GM23338 (cell line): Measurements from ENCODE around the gene SCIN. TPM values are rescaled to one million over a fixed set of nuclear protein-coding genes. Genes with fewer than 3 reads are reported as not detected.

ENCODE experiments used
- ATAC-seq: fragments of 200-7000 bp; cut with Tn5 transposase; 3 replicates; pipeline ENCODE4 v1.9.1; 2020
- DNase-seq: peaks from one replicate; pipeline ENCODE4 v3.0.0-alpha.2; 2015; ENCODE audit warnings: low spot score
- H2AFZ ChIP-seq: fragments of 200-600 bp; sonication (generic); 2 replicates; pipeline ENCODE4 v1.8.0; 2016; ENCODE audit warnings: antibody characterized with exemption, mild to moderate bottlenecking, moderate library complexity
- H3F3A ChIP-seq: fragments of 200-600 bp; sonication (generic); replicated peaks from 2 replicates; pipeline ENCODE4 v1.8.0; 2017; ENCODE audit warnings: antibody characterized with exemption, mixed run types, low read depth
- H3K27ac ChIP-seq: fragments of 200-600 bp; sonication (generic); 2 replicates; pipeline ENCODE4 v1.6.1; 2016; ENCODE audit warnings: low read depth
- H3K27me3 ChIP-seq: fragments of 200-600 bp; sonication (generic); 2 replicates; pipeline ENCODE4 v1.8.0; 2016; ENCODE audit warnings: mild to moderate bottlenecking, mixed run types, moderate library complexity; ENCODE audit not compliant: insufficient read depth
- H3K36me3 ChIP-seq: fragments of 200-600 bp; sonication (generic); 2 replicates; pipeline ENCODE4 v1.8.0; 2016; ENCODE audit warnings: mild to moderate bottlenecking; ENCODE audit not compliant: insufficient read depth
- H3K4me1 ChIP-seq: fragments of 200-600 bp; sonication (generic); 2 replicates; pipeline ENCODE4 v1.8.0; 2016; ENCODE audit warnings: mild to moderate bottlenecking, moderate library complexity; ENCODE audit not compliant: insufficient read depth
- H3K4me2 ChIP-seq: fragments of 200-600 bp; sonication (generic); 2 replicates; pipeline ENCODE4 v1.7.1; 2017; ENCODE audit warnings: mixed run types
- H3K4me3 ChIP-seq: fragments of 200-600 bp; sonication (generic); 2 replicates; pipeline ENCODE4 v1.6.1; 2016; ENCODE audit warnings: mixed run types
- H3K79me2 ChIP-seq: fragments of 200-600 bp; sonication (generic); replicated peaks from 2 replicates; pipeline ENCODE4 v1.8.0; 2017; ENCODE audit warnings: mild to moderate bottlenecking; ENCODE audit not compliant: insufficient read depth
- H3K9me2 ChIP-seq: fragments of 200-600 bp; sonication (generic); 2 replicates; pipeline ENCODE4 v1.8.0; 2017; ENCODE audit not compliant: insufficient read depth
- H4K20me1 ChIP-seq: fragments of 200-600 bp; sonication (generic); replicated peaks from 2 replicates; pipeline ENCODE4 v1.8.0; 2017; ENCODE audit warnings: mild to moderate bottlenecking; ENCODE audit not compliant: insufficient read depth
- H3K27ac Mint-ChIP-seq: 2 replicates; pipeline ENCODE4 v1.8.0; 2020; ENCODE audit warnings: inconsistent platforms, mild to moderate bottlenecking, moderate library complexity, mixed read lengths
- H3K27me3 Mint-ChIP-seq: 3 replicates; pipeline ENCODE4 v1.8.0; 2022; ENCODE audit warnings: low read depth, mild to moderate bottlenecking, moderate library complexity, mixed read lengths, inconsistent platforms; ENCODE audit not compliant: insufficient read depth, poor library complexity
- H3K36me3 Mint-ChIP-seq: 3 replicates; pipeline ENCODE4 v1.8.0; 2021; ENCODE audit warnings: low read depth, mild to moderate bottlenecking, inconsistent platforms, moderate library complexity, mixed read lengths
- H3K4me1 Mint-ChIP-seq: 3 replicates; pipeline ENCODE4 v1.8.0; 2020; ENCODE audit warnings: mild to moderate bottlenecking, inconsistent platforms, mixed read lengths
- H3K4me3 Mint-ChIP-seq: 3 replicates; pipeline ENCODE4 v1.8.0; 2021; ENCODE audit warnings: moderate library complexity, mild to moderate bottlenecking, inconsistent platforms, mixed read lengths
- H3K9me3 Mint-ChIP-seq: 3 replicates; pipeline ENCODE4 v1.8.0; 2020; ENCODE audit warnings: moderate library complexity, mild to moderate bottlenecking, inconsistent platforms, mixed read lengths
- CTCF ChIP-seq, 2 experiments: fragments of 200-600 bp in 1 of 2; sonication (generic) in 1 of 2; conservative IDR thresholded peaks; 2 replicates each; pipeline versions ENCODE4 v1.5.1 to v1.6.1; 2016 to 2017; ENCODE audit warnings: antibody characterized with exemption in 2 of 2, low read depth in 2 of 2, mild to moderate bottlenecking in 2 of 2, moderate library complexity in 1 of 2
- ETS1 ChIP-seq: IDR thresholded peaks from 2 replicates; pipeline ENCODE4 v1.6.1; 2016; ENCODE audit warnings: antibody characterized with exemption
- EZH2 ChIP-seq: fragments of 200-600 bp; sonication (generic); IDR thresholded peaks from one replicate; pipeline ENCODE4 v1.8.0; 2017; ENCODE audit warnings: antibody characterized with exemption, mild to moderate bottlenecking, low read depth; ENCODE audit not compliant: unreplicated experiment
- EZH2phosphoT487 ChIP-seq: fragments of 200-600 bp; sonication (generic); IDR thresholded peaks from one replicate; pipeline ENCODE4 v1.8.1; 2018; ENCODE audit warnings: antibody characterized with exemption; ENCODE audit not compliant: unreplicated experiment
- NANOG ChIP-seq: IDR thresholded peaks from 2 replicates; pipeline ENCODE4 v1.6.1; 2016; ENCODE audit warnings: antibody characterized with exemption, borderline replicate concordance
- STAT1 ChIP-seq: IDR thresholded peaks from one replicate; pipeline ENCODE4 v1.6.1; 2016; ENCODE audit warnings: antibody characterized with exemption; ENCODE audit not compliant: unreplicated experiment
- ZNF331 ChIP-seq: fragments of 250-450 bp; sonication (Bioruptor Pico); IDR thresholded peaks from 2 replicates; pipeline ENCODE4 v1.5.0; 2020; ENCODE audit warnings: low read depth, mild to moderate bottlenecking, moderate library complexity
- polyA plus RNA-seq: library from polyadenylated mRNA; unstranded; fragments of >200 nt; fragmentation: Nextera tagmentation; extraction: Ambion mirVana; gene quantifications from 2 replicates; pipeline ENCODE4 v1.2.1, GENCODE V29; 2016
- total RNA-seq: library from RNA; depleted of rRNA; stranded (reverse); fragments of >200 nt; shearing (Covaris generic); gene quantifications from 2 replicates; pipeline ENCODE4 v1.2.3, GENCODE V29; 2014
- TF ChIP-seq, protein P1 (sequence below): fragments of 250-450 bp; sonication (Bioruptor Pico); IDR thresholded peaks from 2 replicates; pipeline ENCODE4 v1.5.0; 2020; ENCODE audit warnings: mild to moderate bottlenecking, moderate library complexity

The SCIN gene
- total and polyA plus RNA-seq, 2 experiments from 2014 or later = 0.80 to 0.92 TPM

DNA sequence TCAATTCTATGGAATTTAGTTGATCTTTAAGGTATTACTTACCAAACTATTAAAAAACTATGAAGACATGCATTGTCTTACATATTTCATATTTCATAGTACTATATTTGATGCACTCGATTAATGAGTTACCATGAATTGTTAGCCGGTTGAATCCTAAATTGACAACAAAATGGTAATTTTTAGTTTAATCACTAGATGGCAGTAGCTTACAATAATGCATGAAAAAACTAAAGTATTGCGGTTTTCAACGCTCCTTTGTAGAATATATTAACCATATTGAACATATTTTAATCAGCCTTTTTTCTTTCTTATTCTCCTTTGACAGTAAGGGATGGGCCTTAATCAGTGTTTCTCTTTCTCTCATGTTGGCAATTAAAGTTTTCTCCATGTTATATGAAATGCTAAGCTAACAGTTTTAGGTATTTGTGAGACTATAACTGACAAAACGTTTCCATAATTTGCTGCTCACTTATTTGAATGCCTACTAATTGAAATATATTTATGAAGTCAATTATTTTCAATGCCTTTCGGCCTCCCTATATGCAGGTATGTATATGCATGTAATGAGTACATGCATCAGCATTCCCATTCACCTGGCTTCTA is 68.4 kb downstream of the SCIN start:
- H3K4me3 Mint-ChIP-seq = no peak overlapping the region
- no peak overlapping the region for H3K4me3 ChIP-seq
- H3K36me3 ChIP-seq = no peaks in the 10 kb centered on the region
- H2AFZ ChIP-seq = no peak overlapping the region
- no peaks in the 10 kb centered on the region for H3K9me3 Mint-ChIP-seq
- TF ChIP-seq CTCF (conservative IDR thresholded peaks at IDR 0.05; ENCODE audit: low read depth in 2 of 2) (peak in 1 of 2 experiments; percentile 71; a peak in 3 of 4 replicates), EZH2 (no peak), ETS1 (no peak)
- peaks cover 2% of the 10 kb centered on the region for H3K27me3 Mint-ChIP-seq
- ATAC-seq (no peak), DNase-seq (peak; percentile 60)
- no peaks in the 10 kb centered on the region for H3K36me3 Mint-ChIP-seq
- H3K27me3 ChIP-seq = no peaks in the 10 kb centered on the region
- H3K4me1 Mint-ChIP-seq = peaks cover 4% of the 10 kb centered on the region; the same call in 2 of the 3 replicates
- H4K20me1 ChIP-seq = no peaks in the 10 kb centered on the region
- no peaks in the 10 kb centered on the region for H3F3A ChIP-seq
- H3K4me1 ChIP-seq = no peaks in the 10 kb centered on the region
- H3K27ac Mint-ChIP-seq = no peak overlapping the region
- no peaks in the 10 kb centered on the region for H3K9me2 ChIP-seq
- H3K79me2 ChIP-seq = no peaks in the 10 kb centered on the region
- H3K27ac ChIP-seq = no peak overlapping the region
- H3K4me2 ChIP-seq = no peak overlapping the region

GRCh38 chr7:12640299-12641096 is 70.0 kb downstream of the SCIN start:
- Histone ChIP-seq H3F3A (no peaks in the 10 kb centered on the region), H3K79me2 (no peaks in the 10 kb centered on the region), H3K4me1 (no peaks in the 10 kb centered on the region), H2AFZ (no peak overlapping the region), H3K27me3 (no peaks in the 10 kb centered on the region), H4K20me1 (no peaks in the 10 kb centered on the region), H3K4me3 (no peak overlapping the region), H3K4me2 (no peak overlapping the region), H3K36me3 (no peaks in the 10 kb centered on the region), H3K9me2 (no peaks in the 10 kb centered on the region), H3K27ac (no peak overlapping the region)
- Mint-ChIP-seq H3K27me3 (peaks cover 2% of the 10 kb centered on the region), H3K36me3 (no peaks in the 10 kb centered on the region), H3K4me3 (no peak overlapping the region), H3K27ac (no peak overlapping the region), H3K4me1 (peaks cover 4% of the 10 kb centered on the region; the same call in 2 of the 3 replicates), H3K9me3 (no peaks in the 10 kb centered on the region)
- DNase-seq (no peak), ATAC-seq (no peak)
- TF ChIP-seq CTCF (conservative IDR thresholded peaks at IDR 0.05; ENCODE audit: low read depth in 2 of 2) = no peak
- TF ChIP-seq NANOG = no peak
- no peak for TF ChIP-seq STAT1
- TF ChIP-seq EZH2phosphoT487 = no peak
- no peak for TF ChIP-seq ZNF331 (CRISPR knock-in tag)
- TF ChIP-seq, protein P1, sequence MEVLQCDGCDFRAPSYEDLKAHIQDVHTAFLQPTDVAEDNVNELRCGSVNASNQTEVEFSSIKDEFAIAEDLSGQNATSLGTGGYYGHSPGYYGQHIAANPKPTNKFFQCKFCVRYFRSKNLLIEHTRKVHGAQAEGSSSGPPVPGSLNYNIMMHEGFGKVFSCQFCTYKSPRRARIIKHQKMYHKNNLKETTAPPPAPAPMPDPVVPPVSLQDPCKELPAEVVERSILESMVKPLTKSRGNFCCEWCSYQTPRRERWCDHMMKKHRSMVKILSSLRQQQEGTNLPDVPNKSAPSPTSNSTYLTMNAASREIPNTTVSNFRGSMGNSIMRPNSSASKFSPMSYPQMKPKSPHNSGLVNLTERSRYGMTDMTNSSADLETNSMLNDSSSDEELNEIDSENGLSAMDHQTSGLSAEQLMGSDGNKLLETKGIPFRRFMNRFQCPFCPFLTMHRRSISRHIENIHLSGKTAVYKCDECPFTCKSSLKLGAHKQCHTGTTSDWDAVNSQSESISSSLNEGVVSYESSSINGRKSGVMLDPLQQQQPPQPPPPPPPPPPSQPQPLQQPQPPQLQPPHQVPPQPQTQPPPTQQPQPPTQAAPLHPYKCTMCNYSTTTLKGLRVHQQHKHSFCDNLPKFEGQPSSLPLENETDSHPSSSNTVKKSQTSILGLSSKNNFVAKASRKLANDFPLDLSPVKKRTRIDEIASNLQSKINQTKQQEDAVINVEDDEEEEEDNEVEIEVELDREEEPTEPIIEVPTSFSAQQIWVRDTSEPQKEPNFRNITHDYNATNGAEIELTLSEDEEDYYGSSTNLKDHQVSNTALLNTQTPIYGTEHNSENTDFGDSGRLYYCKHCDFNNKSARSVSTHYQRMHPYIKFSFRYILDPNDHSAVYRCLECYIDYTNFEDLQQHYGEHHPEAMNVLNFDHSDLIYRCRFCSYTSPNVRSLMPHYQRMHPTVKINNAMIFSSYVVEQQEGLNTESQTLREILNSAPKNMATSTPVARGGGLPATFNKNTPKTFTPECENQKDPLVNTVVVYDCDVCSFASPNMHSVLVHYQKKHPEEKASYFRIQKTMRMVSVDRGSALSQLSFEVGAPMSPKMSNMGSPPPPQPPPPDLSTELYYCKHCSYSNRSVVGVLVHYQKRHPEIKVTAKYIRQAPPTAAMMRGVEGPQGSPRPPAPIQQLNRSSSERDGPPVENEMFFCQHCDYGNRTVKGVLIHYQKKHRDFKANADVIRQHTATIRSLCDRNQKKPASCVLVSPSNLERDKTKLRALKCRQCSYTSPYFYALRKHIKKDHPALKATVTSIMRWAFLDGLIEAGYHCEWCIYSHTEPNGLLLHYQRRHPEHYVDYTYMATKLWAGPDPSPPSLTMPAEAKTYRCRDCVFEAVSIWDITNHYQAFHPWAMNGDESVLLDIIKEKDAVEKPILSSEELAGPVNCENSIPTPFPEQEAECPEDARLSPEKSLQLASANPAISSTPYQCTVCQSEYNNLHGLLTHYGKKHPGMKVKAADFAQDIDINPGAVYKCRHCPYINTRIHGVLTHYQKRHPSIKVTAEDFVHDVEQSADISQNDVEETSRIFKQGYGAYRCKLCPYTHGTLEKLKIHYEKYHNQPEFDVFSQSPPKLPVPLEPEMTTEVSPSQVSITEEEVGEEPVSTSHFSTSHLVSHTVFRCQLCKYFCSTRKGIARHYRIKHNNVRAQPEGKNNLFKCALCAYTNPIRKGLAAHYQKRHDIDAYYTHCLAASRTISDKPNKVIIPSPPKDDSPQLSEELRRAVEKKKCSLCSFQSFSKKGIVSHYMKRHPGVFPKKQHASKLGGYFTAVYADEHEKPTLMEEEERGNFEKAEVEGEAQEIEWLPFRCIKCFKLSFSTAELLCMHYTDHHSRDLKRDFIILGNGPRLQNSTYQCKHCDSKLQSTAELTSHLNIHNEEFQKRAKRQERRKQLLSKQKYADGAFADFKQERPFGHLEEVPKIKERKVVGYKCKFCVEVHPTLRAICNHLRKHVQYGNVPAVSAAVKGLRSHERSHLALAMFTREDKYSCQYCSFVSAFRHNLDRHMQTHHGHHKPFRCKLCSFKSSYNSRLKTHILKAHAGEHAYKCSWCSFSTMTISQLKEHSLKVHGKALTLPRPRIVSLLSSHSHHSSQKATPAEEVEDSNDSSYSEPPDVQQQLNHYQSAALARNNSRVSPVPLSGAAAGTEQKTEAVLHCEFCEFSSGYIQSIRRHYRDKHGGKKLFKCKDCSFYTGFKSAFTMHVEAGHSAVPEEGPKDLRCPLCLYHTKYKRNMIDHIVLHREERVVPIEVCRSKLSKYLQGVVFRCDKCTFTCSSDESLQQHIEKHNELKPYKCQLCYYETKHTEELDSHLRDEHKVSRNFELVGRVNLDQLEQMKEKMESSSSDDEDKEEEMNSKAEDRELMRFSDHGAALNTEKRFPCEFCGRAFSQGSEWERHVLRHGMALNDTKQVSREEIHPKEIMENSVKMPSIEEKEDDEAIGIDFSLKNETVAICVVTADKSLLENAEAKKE (CRISPR knock-in tag) = no peak
